Hepatocyte (in vitro differentiated cells): ENCODE measurements around the gene RPS6KA5. TPM values are rescaled to one million over a fixed set of nuclear protein-coding genes. Genes with fewer than 3 reads are reported as not detected.
"Not testable (repeated sequence)": the region's sequence is repeated elsewhere in the genome, so short reads cannot be mapped to it uniquely, and the experiment has no call there.

Experiments
- DNase-seq: peaks from one replicate; pipeline ENCODE4 v3.0.0-alpha.2; 2016; ENCODE audit warnings: low spot score
- H2AFZ ChIP-seq: fragments of 200-600 bp; sonication (generic); 2 replicates; pipeline ENCODE4 v1.6.0; 2016; ENCODE audit warnings: antibody characterized with exemption, mild to moderate bottlenecking
- H3K27ac ChIP-seq: fragments of 200-600 bp; sonication (generic); 2 replicates; pipeline ENCODE4 v1.5.1; 2016; ENCODE audit warnings: mild to moderate bottlenecking
- H3K27me3 ChIP-seq: fragments of 200-600 bp; sonication (generic); 2 replicates; pipeline ENCODE4 v1.6.1; 2016
- H3K36me3 ChIP-seq: fragments of 200-600 bp; sonication (generic); replicated peaks from 2 replicates; pipeline ENCODE4 v1.5.1; 2016; ENCODE audit warnings: low read depth; ENCODE audit not compliant: insufficient read depth
- H3K4me1 ChIP-seq: fragments of 200-600 bp; sonication (generic); 2 replicates; pipeline ENCODE4 v1.5.1; 2016; ENCODE audit warnings: mild to moderate bottlenecking, moderate library complexity; ENCODE audit not compliant: insufficient read depth
- H3K4me2 ChIP-seq: fragments of 200-600 bp; sonication (generic); 2 replicates; pipeline ENCODE4 v1.6.0; 2016
- H3K4me3 ChIP-seq: fragments of 200-600 bp; sonication (generic); 2 replicates; pipeline ENCODE4 v1.5.1; 2016; ENCODE audit warnings: mild to moderate bottlenecking
- H3K79me2 ChIP-seq: fragments of 200-600 bp; sonication (generic); 2 replicates; pipeline ENCODE4 v1.6.0; 2017; ENCODE audit warnings: mild to moderate bottlenecking
- H3K9me2 ChIP-seq: fragments of 200-600 bp; sonication (generic); replicated peaks from 2 replicates; pipeline ENCODE4 v1.6.0; 2017; ENCODE audit warnings: mild to moderate bottlenecking; ENCODE audit not compliant: insufficient read depth
- H3K9me3 ChIP-seq: fragments of 200-600 bp; sonication (generic); 2 replicates; pipeline ENCODE4 v1.5.1; 2016; ENCODE audit warnings: low read depth, mild to moderate bottlenecking
- H4K20me1 ChIP-seq: fragments of 200-600 bp; sonication (generic); 2 replicates; pipeline ENCODE4 v1.6.0; 2016; ENCODE audit warnings: mild to moderate bottlenecking; ENCODE audit not compliant: insufficient read depth, poor library complexity, severe bottlenecking
- CTCF ChIP-seq: fragments of 200-600 bp; sonication (generic); IDR thresholded peaks from 2 replicates; pipeline ENCODE4 v1.5.1; 2016; ENCODE audit warnings: antibody characterized with exemption, mild to moderate bottlenecking; ENCODE audit not compliant: poor library complexity
- EZH2 ChIP-seq: fragments of 200-600 bp; sonication (generic); IDR thresholded peaks from 2 replicates; pipeline ENCODE4 v1.6.1; 2016; ENCODE audit warnings: antibody characterized with exemption, mild to moderate bottlenecking, borderline replicate concordance
- EZH2phosphoT487 ChIP-seq: fragments of 200-600 bp; sonication (generic); IDR thresholded peaks from one replicate; pipeline ENCODE4 v1.6.1; 2018; ENCODE audit warnings: antibody characterized with exemption, mild to moderate bottlenecking, low read depth, moderate library complexity; ENCODE audit not compliant: unreplicated experiment, severe bottlenecking
- WGBS: methylation state at CpG from one replicate; pipeline ENCODE4 v1.1.6; 2016; ENCODE audit warnings: low lambda C conversion rate; ENCODE audit errors: missing lambda C conversion rate; 5-methylcytosine and 5-hydroxymethylcytosine counted together
- polyA plus RNA-seq: library from polyadenylated mRNA; unstranded; fragments of >200 nt; fragmentation: Nextera tagmentation; extraction: Ambion mirVana; gene quantifications from 2 replicates; pipeline ENCODE4 v1.2.1, GENCODE V29; 2016
- total RNA-seq: library from RNA; depleted of rRNA; stranded (reverse); fragments of >200 nt; gene quantifications from 2 replicates; pipeline ENCODE4 v1.2.3, GENCODE V29; 2014

The RPS6KA5 gene
- total and polyA plus RNA-seq, 2 experiments from 2014 or later: 4.8 to 6.3 TPM

GRCh38 chr14:91089958-91090535 is 29.6 kb upstream of the RPS6KA5 start:
- H3K27me3 ChIP-seq: no peaks in the 10 kb centered on the region
- no peaks in the 10 kb centered on the region for H3K4me1 ChIP-seq
- DNase-seq: no peak
- no peaks in the 10 kb centered on the region for H3K9me2 ChIP-seq
- H2AFZ ChIP-seq: no peak overlapping the region
- H3K4me3 ChIP-seq: no peak overlapping the region
- H3K27ac ChIP-seq: no peak overlapping the region
- no peaks in the 10 kb centered on the region for H3K9me3 ChIP-seq
- TF ChIP-seq EZH2phosphoT487 (no peak), CTCF (no peak), EZH2 (no peak)
- no peak overlapping the region for H3K4me2 ChIP-seq
- 87% methylated on average over 7 of the region's 7 CpGs for WGBS
- no peaks in the 10 kb centered on the region for H3K79me2 ChIP-seq
- no peaks in the 10 kb centered on the region for H3K36me3 ChIP-seq
- H4K20me1 ChIP-seq: no peaks in the 10 kb centered on the region

- H3K9me3 ChIP-seq: no peaks in the 10 kb centered on the region
- H4K20me1 ChIP-seq: no peaks in the 10 kb centered on the region
- 86% methylated on average over 5 of the region's 5 CpGs for WGBS
- no peak overlapping the region for H3K27ac ChIP-seq
- H3K79me2 ChIP-seq: no peaks in the 10 kb centered on the region
- H3K4me2 ChIP-seq: no peak overlapping the region
- H2AFZ ChIP-seq: no peak overlapping the region
- H3K36me3 ChIP-seq: no peaks in the 10 kb centered on the region
- no peak overlapping the region for H3K4me3 ChIP-seq
- H3K9me2 ChIP-seq: no peaks in the 10 kb centered on the region
- H3K27me3 ChIP-seq: no peaks in the 10 kb centered on the region
- TF ChIP-seq EZH2 (no peak), CTCF (no peak), EZH2phosphoT487 (no peak)
- DNase-seq: no peak
- no peaks in the 10 kb centered on the region for H3K4me1 ChIP-seq
These were observed 28.3 kb upstream of the RPS6KA5 start for GRCh38 chr14:91088585-91089235.

- H3K9me3 ChIP-seq, H3K4me3 ChIP-seq, H3K9me2 ChIP-seq, H3K36me3 ChIP-seq, H3K27me3 ChIP-seq, H3K79me2 ChIP-seq, H3K4me2 ChIP-seq, H4K20me1 ChIP-seq, DNase-seq, H3K4me1 ChIP-seq: not testable (repeated sequence)
- peak overlapping the region; percentile 12 for H2AFZ ChIP-seq
- 90% methylated on average over 5 of the region's 5 CpGs for WGBS
- peak overlapping the region; percentile 64 for H3K27ac ChIP-seq
These were observed 27.0 kb upstream of the RPS6KA5 start for GRCh38 chr14:91087470-91087869.

- Histone ChIP-seq H3K79me2 (no peaks in the 10 kb centered on the region), H2AFZ (no peak overlapping the region), H3K9me3 (no peaks in the 10 kb centered on the region), H3K4me3 (no peak overlapping the region), H3K4me1 (peaks cover 7% of the 10 kb centered on the region), H3K4me2 (no peak overlapping the region), H3K27ac (no peak overlapping the region), H3K9me2 (no peaks in the 10 kb centered on the region), H3K27me3 (no peaks in the 10 kb centered on the region), H3K36me3 (no peaks in the 10 kb centered on the region), H4K20me1 (no peaks in the 10 kb centered on the region)
- WGBS: 87% methylated on average over 2 of the region's 2 CpGs
- DNase-seq: no peak
- TF ChIP-seq EZH2phosphoT487 (no peak), CTCF (no peak), EZH2 (no peak)
These were observed 24.1 kb upstream of the RPS6KA5 start for GRCh38 chr14:91084516-91084915.
